ENCODE data around the gene EIF2B1.
"Not testable (repeated sequence)": the region's sequence is repeated elsewhere in the genome, so short reads cannot be mapped to it uniquely, and the experiment has no call there.

EIF2B1 gene

GRCh38 chr12:123617144-123617543, 16.3 kb downstream of the EIF2B1 start:
- no peak for DNase-seq

- DNase-seq: no peak
These were observed 19.0 kb downstream of the EIF2B1 start for GRCh38 chr12:123614531-123614930.

GRCh38 chr12:123614110-123614509, 19.4 kb downstream of the EIF2B1 start:
- DNase-seq: no peak

- DNase-seq: peak; percentile 87
These were observed 25.3 kb downstream of the EIF2B1 start for GRCh38 chr12:123608182-123608581.

- DNase-seq: peak; percentile 40
These were observed 25.7 kb downstream of the EIF2B1 start for GRCh38 chr12:123607756-123608155.

GRCh38 chr12:123603495-123603894, 30.0 kb downstream of the EIF2B1 start:
- DNase-seq: not testable (repeated sequence)

GRCh38 chr12:123602651-123603195, 30.8 kb downstream of the EIF2B1 start:
- DNase-seq: peak; percentile 24

- peak; percentile 87 for DNase-seq
These were observed 31.6 kb downstream of the EIF2B1 start, which contains the start of gene DDX55 for GRCh38 chr12:123601602-123602489. Gene DDX55, plus strand, starts transcription at chr12:123602099. Its CDS starts 50 bp downstream, at chr12:123602149.

GRCh38 chr12:123599721-123600120, 33.8 kb downstream of the EIF2B1 start:
- DNase-seq: no peak

- DNase-seq: no peak
These were observed 34.2 kb downstream of the EIF2B1 start for GRCh38 chr12:123599310-123599709.

GRCh38 chr12:123598522-123598921, 35.0 kb downstream of the EIF2B1 start:
- no peak for DNase-seq

- no peak for DNase-seq
These were observed 36.4 kb downstream of the EIF2B1 start for GRCh38 chr12:123597100-123597499.

- no peak for DNase-seq
These were observed 37.8 kb downstream of the EIF2B1 start for GRCh38 chr12:123595729-123596128.

- no peak for DNase-seq
These were observed 41.6 kb downstream of the EIF2B1 start for GRCh38 chr12:123591702-123592481.

- no peak for DNase-seq
These were observed 52.7 kb downstream of the EIF2B1 start for GRCh38 chr12:123580772-123581171.

GRCh38 chr12:123578829-123579228, 54.7 kb downstream of the EIF2B1 start:
- DNase-seq: not testable (repeated sequence)

GRCh38 chr12:123578243-123578642, 55.2 kb downstream of the EIF2B1 start:
- no peak for DNase-seq

- no peak for DNase-seq
These were observed 56.9 kb downstream of the EIF2B1 start for GRCh38 chr12:123576611-123577010.

GRCh38 chr12:123573870-123574269, 59.6 kb downstream of the EIF2B1 start:
- DNase-seq: peak; percentile 89

GRCh38 chr12:123572391-123572790, 61.1 kb downstream of the EIF2B1 start:
- no peak for DNase-seq

GRCh38 chr12:123571343-123571813, 62.1 kb downstream of the EIF2B1 start:
- DNase-seq: peak; percentile 85
